CD14-positive monocyte (primary cell): ENCODE measurements around the gene PITHD1. TPM values are rescaled to one million over a fixed set of nuclear protein-coding genes. Genes with fewer than 3 reads are reported as not detected.

Experiments
- DNase-seq, 3 donors: peaks; one replicate each; pipeline ENCODE4 v3.0.0-alpha.2; 2011 to 2022
- H2AFZ ChIP-seq: 2 replicates; pipeline ENCODE4 v1.6.0; 2012; ENCODE audit warnings: mild to moderate bottlenecking, low read depth, low read length, inconsistent platforms; ENCODE audit not compliant: insufficient read depth, poor library complexity, severe bottlenecking
- H3K27ac ChIP-seq, 2 donors: 1 replicate in 1 of 2; 2 replicates in 1 of 2; pipeline ENCODE4 v1.5.1; 2012 to 2013; ENCODE audit warnings: low read length in 2 of 2, control low read depth in 1 of 2, inconsistent platforms in 1 of 2, low read depth in 1 of 2, mild to moderate bottlenecking in 1 of 2
- H3K27me3 ChIP-seq, 2 donors: one replicate each; pipeline versions ENCODE4 v1.6.0 to v1.6.1; 2011 to 2013; ENCODE audit warnings: low read length in 2 of 2; ENCODE audit not compliant: control insufficient read depth in 2 of 2, insufficient read depth in 2 of 2
- H3K36me3 ChIP-seq, 2 donors: replicated peaks in 1 of 2; 1 replicate in 1 of 2; 2 replicates in 1 of 2; pipeline versions ENCODE4 v1.5.1 to v1.6.1; 2012 to 2013; ENCODE audit warnings: low read length in 2 of 2, control low read depth in 1 of 2, inconsistent platforms in 1 of 2, mild to moderate bottlenecking in 1 of 2; ENCODE audit not compliant: insufficient read depth in 2 of 2, control insufficient read depth in 1 of 2
- H3K4me1 ChIP-seq, 2 donors: 1 replicate in 1 of 2; 2 replicates in 1 of 2; pipeline versions ENCODE4 v1.5.1 to v1.6.1; 2012 to 2013; ENCODE audit warnings: low read length in 2 of 2, control low read depth in 1 of 2, inconsistent platforms in 1 of 2, mild to moderate bottlenecking in 1 of 2, moderate library complexity in 1 of 2; ENCODE audit not compliant: insufficient read depth in 2 of 2, control insufficient read depth in 1 of 2
- H3K4me2 ChIP-seq: replicated peaks from 2 replicates; pipeline ENCODE3; 2012; ENCODE audit warnings: low read length, moderate library complexity, mild to moderate bottlenecking; ENCODE audit not compliant: poor library complexity, severe bottlenecking; ENCODE audit errors: extremely low read depth
- H3K4me3 ChIP-seq, 3 experiments: fragments of 200-600 bp in 1 of 3; sonication (generic) in 1 of 3; replicated peaks in 1 of 3; 1 replicate in 2 of 3; 2 replicates in 1 of 3; pipeline ENCODE4 v1.5.1; 2011 to 2013; ENCODE audit warnings: low read length in 3 of 3, mild to moderate bottlenecking in 3 of 3, control low read depth in 2 of 3, low read depth in 2 of 3, inconsistent platforms in 1 of 3, moderate library complexity in 1 of 3
- H3K79me2 ChIP-seq: 2 replicates; pipeline ENCODE4 v1.6.0; 2012; ENCODE audit warnings: mild to moderate bottlenecking, control low read depth, inconsistent platforms, low read length, moderate library complexity; ENCODE audit not compliant: insufficient read depth
- H3K9ac ChIP-seq: 2 replicates; pipeline ENCODE4 v1.6.0; 2017; ENCODE audit warnings: low read length, mild to moderate bottlenecking; ENCODE audit not compliant: insufficient read depth, poor library complexity, severe bottlenecking
- H3K9me3 ChIP-seq, 2 donors: replicated peaks in 1 of 2; 1 replicate in 1 of 2; 2 replicates in 1 of 2; pipeline versions ENCODE4 v1.5.1 to v1.6.1; 2012 to 2013; ENCODE audit warnings: low read length in 2 of 2, control low read depth in 1 of 2; ENCODE audit not compliant: control insufficient read depth in 1 of 2, insufficient read depth in 1 of 2
- H4K20me1 ChIP-seq: 2 replicates; pipeline ENCODE4 v1.6.0; 2012; ENCODE audit warnings: mild to moderate bottlenecking, low read length, control low read depth, moderate library complexity; ENCODE audit not compliant: insufficient read depth
- H3K27ac Mint-ChIP-seq, 7 donors: one replicate each; pipeline ENCODE4 v1.8.0; 2020; ENCODE audit warnings: mild to moderate bottlenecking in 7 of 7, mixed read lengths in 7 of 7, moderate library complexity in 6 of 7, inconsistent platforms in 2 of 7
- H3K27me3 Mint-ChIP-seq, 3 donors: one replicate each; pipeline ENCODE4 v1.8.0; 2021 to 2022; ENCODE audit warnings: low read depth in 3 of 3, mild to moderate bottlenecking in 3 of 3, mixed read lengths in 3 of 3, moderate library complexity in 3 of 3, inconsistent platforms in 1 of 3
- H3K36me3 Mint-ChIP-seq, 2 donors: one replicate each; pipeline ENCODE4 v1.8.0; 2020; ENCODE audit warnings: mixed read lengths in 2 of 2, inconsistent platforms in 1 of 2, mild to moderate bottlenecking in 1 of 2
- H3K4me1 Mint-ChIP-seq: one replicate; pipeline ENCODE4 v1.8.0; 2020; ENCODE audit warnings: mild to moderate bottlenecking, mixed read lengths
- H3K4me3 Mint-ChIP-seq, 2 donors: one replicate each; pipeline ENCODE4 v1.8.0; 2020; ENCODE audit warnings: mild to moderate bottlenecking in 2 of 2, mixed read lengths in 2 of 2, moderate library complexity in 1 of 2
- H3K9me3 Mint-ChIP-seq, 7 donors: one replicate each; pipeline ENCODE4 v1.8.0; 2020 to 2022; ENCODE audit warnings: mixed read lengths in 7 of 7, mild to moderate bottlenecking in 6 of 7, moderate library complexity in 6 of 7, inconsistent platforms in 2 of 7
- CTCF ChIP-seq: fragments of 200-600 bp; IDR thresholded peaks from one replicate; pipeline ENCODE4 v1.8.0; 2022; ENCODE audit warnings: antibody characterized with exemption, mild to moderate bottlenecking
- WGBS: methylation state at CpG from one replicate; pipeline ENCODE4 v1.1.5; 2013; ENCODE audit warnings: missing lambda C conversion rate; ENCODE audit not compliant: insufficient coverage; 5-methylcytosine and 5-hydroxymethylcytosine counted together
- intact Hi-C, 2 donors: fragments of 100-400 bp; cut with micrococcal nuclease; formaldehyde crosslinking; loops; one replicate each; pipeline versions ENCODE4 v1.15.0 to v1.15.1; 2023
- polyA plus RNA-seq, 3 donors: library from polyadenylated mRNA; depleted of rRNA in 1 of 3; unstranded in 2 of 3; stranded (reverse) in 1 of 3; fragments of 300-500 nt in 2 of 3; fragments of >200 nt in 1 of 3; fragmentation: Illumina TruSeq in 2 of 3; gene quantifications; 1 replicate in 2 of 3; 2 replicates in 1 of 3; pipeline ENCODE4 v1.2.3, GENCODE V29; 2012 to 2021

Gene PITHD1
- polyA plus RNA-seq, 3 donors, result 20.8 to 40.8 (median 29.9) TPM

- intact Hi-C loops, result loop anchor here (2.0 to 5.0 kb wide), 3 partner anchors 40 to 150 kb away; no protein-coding TSS in a partner anchor
Measured at GRCh38 chr1:23772049-23772853, 6.0 kb upstream of the PITHD1 start.

GRCh38 chr1:23772854-23773242 lies 5.4 kb upstream of the PITHD1 start:
- Histone ChIP-seq H2AFZ (no peak overlapping the region), H3K4me2 (no peak overlapping the region), H3K9me3 (no peaks in the 10 kb centered on the region), H3K36me3 (peaks cover 0 to 9% of the 10 kb centered on the region in 2 donors), H3K9ac (no peak overlapping the region), H3K27ac (no peak overlapping the region), H3K4me3 (no peak overlapping the region), H3K27me3 (no peaks in the 10 kb centered on the region), H3K79me2 (peaks cover 17% of the 10 kb centered on the region), H3K4me1 (peaks cover 7 to 11% of the 10 kb centered on the region in 2 donors), H4K20me1 (no peaks in the 10 kb centered on the region)
- WGBS, result 98% methylated on average over 9 of the region's 10 CpGs
- no peak overlapping the region for H3K4me3 Mint-ChIP-seq
- intact Hi-C loops, result loop anchor here (2.0 to 5.0 kb wide), 3 partner anchors 39 to 149 kb away; no protein-coding TSS in a partner anchor
- no peak for TF ChIP-seq CTCF
- no peak for DNase-seq
- H3K9me3 Mint-ChIP-seq, result peaks cover 0 to 2% (median 0%) of the 10 kb centered on the region in 7 donors
- peaks cover 10% of the 10 kb centered on the region for H3K4me1 Mint-ChIP-seq
- H3K27me3 Mint-ChIP-seq, result no peaks in the 10 kb centered on the region
- peaks cover 11 to 18% of the 10 kb centered on the region in 2 donors for H3K36me3 Mint-ChIP-seq
- peak overlapping the region in 1 of 7 donors; percentile 14 for H3K27ac Mint-ChIP-seq

More at GRCh38 chr1:23772049-23772853, 6.0 kb upstream of the PITHD1 start:
- Histone ChIP-seq H4K20me1 (no peaks in the 10 kb centered on the region), H3K79me2 (peaks cover 11% of the 10 kb centered on the region), H3K4me1 (peaks cover under 1 to 5% of the 10 kb centered on the region in 2 donors), H2AFZ (no peak overlapping the region), H3K4me2 (peak overlapping the region; percentile 29), H3K9ac (no peak overlapping the region), H3K9me3 (no peaks in the 10 kb centered on the region), H3K27ac (no peak overlapping the region), H3K36me3 (peaks cover 0 to 14% of the 10 kb centered on the region in 2 donors), H3K4me3 (no peak overlapping the region), H3K27me3 (no peaks in the 10 kb centered on the region)
- Mint-ChIP-seq H3K27me3 (no peaks in the 10 kb centered on the region), H3K36me3 (peaks cover 11 to 21% of the 10 kb centered on the region in 2 donors), H3K27ac (no peak overlapping the region), H3K4me3 (no peak overlapping the region), H3K4me1 (peaks cover 4% of the 10 kb centered on the region), H3K9me3 (peaks cover 0 to 2% (median 0%) of the 10 kb centered on the region in 7 donors)
- peak; percentile 88 for TF ChIP-seq CTCF
- WGBS, result 8% methylated on average over 9 of the region's 14 CpGs
- DNase-seq, result peak; percentile 62 to 85 (median 75)
